CD14-positive monocyte (primary cell): ENCODE data around the gene GPR21. TPM values are rescaled to one million over a fixed set of nuclear protein-coding genes. Genes with fewer than 3 reads are reported as not detected.
A peak's percentile ranks its signal among the peaks of the same experiment; 100 is the strongest.

Source experiments
- DNase-seq, 3 donors: peaks; one replicate each; pipeline ENCODE4 v3.0.0-alpha.2; 2011 to 2022
- H2AFZ ChIP-seq: 2 replicates; pipeline ENCODE4 v1.6.0; 2012; ENCODE audit warnings: mild to moderate bottlenecking, low read depth, low read length, inconsistent platforms; ENCODE audit not compliant: insufficient read depth, poor library complexity, severe bottlenecking
- H3K27ac ChIP-seq, 2 donors: 1 replicate in 1 of 2; 2 replicates in 1 of 2; pipeline ENCODE4 v1.5.1; 2012 to 2013; ENCODE audit warnings: low read length in 2 of 2, control low read depth in 1 of 2, inconsistent platforms in 1 of 2, low read depth in 1 of 2, mild to moderate bottlenecking in 1 of 2
- H3K27me3 ChIP-seq, 2 donors: one replicate each; pipeline versions ENCODE4 v1.6.0 to v1.6.1; 2011 to 2013; ENCODE audit warnings: low read length in 2 of 2; ENCODE audit not compliant: control insufficient read depth in 2 of 2, insufficient read depth in 2 of 2
- H3K36me3 ChIP-seq, 2 donors: replicated peaks in 1 of 2; 1 replicate in 1 of 2; 2 replicates in 1 of 2; pipeline versions ENCODE4 v1.5.1 to v1.6.1; 2012 to 2013; ENCODE audit warnings: low read length in 2 of 2, control low read depth in 1 of 2, inconsistent platforms in 1 of 2, mild to moderate bottlenecking in 1 of 2; ENCODE audit not compliant: insufficient read depth in 2 of 2, control insufficient read depth in 1 of 2
- H3K4me1 ChIP-seq, 2 donors: 1 replicate in 1 of 2; 2 replicates in 1 of 2; pipeline versions ENCODE4 v1.5.1 to v1.6.1; 2012 to 2013; ENCODE audit warnings: low read length in 2 of 2, control low read depth in 1 of 2, inconsistent platforms in 1 of 2, mild to moderate bottlenecking in 1 of 2, moderate library complexity in 1 of 2; ENCODE audit not compliant: insufficient read depth in 2 of 2, control insufficient read depth in 1 of 2
- H3K4me2 ChIP-seq: replicated peaks from 2 replicates; pipeline ENCODE3; 2012; ENCODE audit warnings: low read length, moderate library complexity, mild to moderate bottlenecking; ENCODE audit not compliant: poor library complexity, severe bottlenecking; ENCODE audit errors: extremely low read depth
- H3K4me3 ChIP-seq, 3 experiments: fragments of 200-600 bp in 1 of 3; sonication (generic) in 1 of 3; replicated peaks in 1 of 3; 1 replicate in 2 of 3; 2 replicates in 1 of 3; pipeline ENCODE4 v1.5.1; 2011 to 2013; ENCODE audit warnings: low read length in 3 of 3, mild to moderate bottlenecking in 3 of 3, control low read depth in 2 of 3, low read depth in 2 of 3, inconsistent platforms in 1 of 3, moderate library complexity in 1 of 3
- H3K79me2 ChIP-seq: 2 replicates; pipeline ENCODE4 v1.6.0; 2012; ENCODE audit warnings: mild to moderate bottlenecking, control low read depth, inconsistent platforms, low read length, moderate library complexity; ENCODE audit not compliant: insufficient read depth
- H3K9ac ChIP-seq: 2 replicates; pipeline ENCODE4 v1.6.0; 2017; ENCODE audit warnings: low read length, mild to moderate bottlenecking; ENCODE audit not compliant: insufficient read depth, poor library complexity, severe bottlenecking
- H3K9me3 ChIP-seq, 2 donors: replicated peaks in 1 of 2; 1 replicate in 1 of 2; 2 replicates in 1 of 2; pipeline versions ENCODE4 v1.5.1 to v1.6.1; 2012 to 2013; ENCODE audit warnings: low read length in 2 of 2, control low read depth in 1 of 2; ENCODE audit not compliant: control insufficient read depth in 1 of 2, insufficient read depth in 1 of 2
- H4K20me1 ChIP-seq: 2 replicates; pipeline ENCODE4 v1.6.0; 2012; ENCODE audit warnings: mild to moderate bottlenecking, low read length, control low read depth, moderate library complexity; ENCODE audit not compliant: insufficient read depth
- H3K27ac Mint-ChIP-seq, 7 donors: one replicate each; pipeline ENCODE4 v1.8.0; 2020; ENCODE audit warnings: mild to moderate bottlenecking in 7 of 7, mixed read lengths in 7 of 7, moderate library complexity in 6 of 7, inconsistent platforms in 2 of 7
- H3K27me3 Mint-ChIP-seq, 3 donors: one replicate each; pipeline ENCODE4 v1.8.0; 2021 to 2022; ENCODE audit warnings: low read depth in 3 of 3, mild to moderate bottlenecking in 3 of 3, mixed read lengths in 3 of 3, moderate library complexity in 3 of 3, inconsistent platforms in 1 of 3
- H3K36me3 Mint-ChIP-seq, 2 donors: one replicate each; pipeline ENCODE4 v1.8.0; 2020; ENCODE audit warnings: mixed read lengths in 2 of 2, inconsistent platforms in 1 of 2, mild to moderate bottlenecking in 1 of 2
- H3K4me1 Mint-ChIP-seq: one replicate; pipeline ENCODE4 v1.8.0; 2020; ENCODE audit warnings: mild to moderate bottlenecking, mixed read lengths
- H3K4me3 Mint-ChIP-seq, 2 donors: one replicate each; pipeline ENCODE4 v1.8.0; 2020; ENCODE audit warnings: mild to moderate bottlenecking in 2 of 2, mixed read lengths in 2 of 2, moderate library complexity in 1 of 2
- H3K9me3 Mint-ChIP-seq, 7 donors: one replicate each; pipeline ENCODE4 v1.8.0; 2020 to 2022; ENCODE audit warnings: mixed read lengths in 7 of 7, mild to moderate bottlenecking in 6 of 7, moderate library complexity in 6 of 7, inconsistent platforms in 2 of 7
- WGBS: methylation state at CpG from one replicate; pipeline ENCODE4 v1.1.5; 2013; ENCODE audit warnings: missing lambda C conversion rate; ENCODE audit not compliant: insufficient coverage; 5-methylcytosine and 5-hydroxymethylcytosine counted together
- intact Hi-C, 2 donors: fragments of 100-400 bp; cut with micrococcal nuclease; formaldehyde crosslinking; loops; one replicate each; pipeline versions ENCODE4 v1.15.0 to v1.15.1; 2023
- polyA plus RNA-seq, 3 donors: library from polyadenylated mRNA; depleted of rRNA in 1 of 3; unstranded in 2 of 3; stranded (reverse) in 1 of 3; fragments of 300-500 nt in 2 of 3; fragments of >200 nt in 1 of 3; fragmentation: Illumina TruSeq in 2 of 3; gene quantifications; 1 replicate in 2 of 3; 2 replicates in 1 of 3; pipeline ENCODE4 v1.2.3, GENCODE V29; 2012 to 2021
- TF ChIP-seq, protein P1 (sequence below): fragments of 200-600 bp; IDR thresholded peaks from one replicate; pipeline ENCODE4 v1.8.0; 2022; ENCODE audit warnings: antibody characterized with exemption, mild to moderate bottlenecking

The GPR21 gene
- polyA plus RNA-seq, 3 donors, result 0.39 TPM; not detected in 2

DNA sequence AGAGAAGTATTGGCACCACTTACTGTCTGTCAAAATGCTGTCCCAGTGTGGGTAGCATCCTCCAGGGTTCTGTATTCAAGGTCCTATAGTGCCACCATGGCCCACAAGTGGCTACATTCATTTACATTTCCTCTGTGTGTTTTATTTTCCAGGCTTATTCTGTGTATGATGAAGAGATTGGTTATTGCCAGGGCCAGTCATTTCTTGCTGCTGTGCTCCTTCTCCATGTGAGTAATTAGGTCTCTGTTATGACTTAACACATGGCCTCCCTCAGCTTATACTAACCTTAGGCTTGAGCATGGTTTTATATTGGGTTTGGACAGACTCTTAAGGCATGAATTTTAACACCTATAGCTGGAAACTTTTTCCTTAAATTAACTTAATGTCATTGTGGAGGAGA, 36.7 kb downstream of the GPR21 start:
- H3K4me1 Mint-ChIP-seq, result no peaks in the 10 kb centered on the region
- TF ChIP-seq, protein P1, sequence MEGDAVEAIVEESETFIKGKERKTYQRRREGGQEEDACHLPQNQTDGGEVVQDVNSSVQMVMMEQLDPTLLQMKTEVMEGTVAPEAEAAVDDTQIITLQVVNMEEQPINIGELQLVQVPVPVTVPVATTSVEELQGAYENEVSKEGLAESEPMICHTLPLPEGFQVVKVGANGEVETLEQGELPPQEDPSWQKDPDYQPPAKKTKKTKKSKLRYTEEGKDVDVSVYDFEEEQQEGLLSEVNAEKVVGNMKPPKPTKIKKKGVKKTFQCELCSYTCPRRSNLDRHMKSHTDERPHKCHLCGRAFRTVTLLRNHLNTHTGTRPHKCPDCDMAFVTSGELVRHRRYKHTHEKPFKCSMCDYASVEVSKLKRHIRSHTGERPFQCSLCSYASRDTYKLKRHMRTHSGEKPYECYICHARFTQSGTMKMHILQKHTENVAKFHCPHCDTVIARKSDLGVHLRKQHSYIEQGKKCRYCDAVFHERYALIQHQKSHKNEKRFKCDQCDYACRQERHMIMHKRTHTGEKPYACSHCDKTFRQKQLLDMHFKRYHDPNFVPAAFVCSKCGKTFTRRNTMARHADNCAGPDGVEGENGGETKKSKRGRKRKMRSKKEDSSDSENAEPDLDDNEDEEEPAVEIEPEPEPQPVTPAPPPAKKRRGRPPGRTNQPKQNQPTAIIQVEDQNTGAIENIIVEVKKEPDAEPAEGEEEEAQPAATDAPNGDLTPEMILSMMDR, result no peak
- H4K20me1 ChIP-seq, result no peaks in the 10 kb centered on the region
- H3K79me2 ChIP-seq, result no peaks in the 10 kb centered on the region
- H3K9me3 Mint-ChIP-seq, result no peaks in the 10 kb centered on the region
- DNase-seq, result no peak
- H3K9me3 ChIP-seq, result no peaks in the 10 kb centered on the region
- no peak overlapping the region for H3K4me2 ChIP-seq
- H3K27me3 Mint-ChIP-seq, result no peaks in the 10 kb centered on the region
- no peak overlapping the region for H3K27ac ChIP-seq
- H3K4me3 Mint-ChIP-seq, result no peak overlapping the region
- H3K36me3 Mint-ChIP-seq, result peaks cover 74 to 85% of the 10 kb centered on the region in 2 donors
- no peak overlapping the region for H2AFZ ChIP-seq
- no peak overlapping the region for H3K9ac ChIP-seq
- intact Hi-C loops, result no loop called here
- H3K36me3 ChIP-seq, result peaks cover 78 to 98% of the 10 kb centered on the region in 2 donors
- H3K4me1 ChIP-seq, result no peaks in the 10 kb centered on the region
- H3K27ac Mint-ChIP-seq, result no peak overlapping the region
- H3K27me3 ChIP-seq, result no peaks in the 10 kb centered on the region
- no peak overlapping the region for H3K4me3 ChIP-seq

DNA sequence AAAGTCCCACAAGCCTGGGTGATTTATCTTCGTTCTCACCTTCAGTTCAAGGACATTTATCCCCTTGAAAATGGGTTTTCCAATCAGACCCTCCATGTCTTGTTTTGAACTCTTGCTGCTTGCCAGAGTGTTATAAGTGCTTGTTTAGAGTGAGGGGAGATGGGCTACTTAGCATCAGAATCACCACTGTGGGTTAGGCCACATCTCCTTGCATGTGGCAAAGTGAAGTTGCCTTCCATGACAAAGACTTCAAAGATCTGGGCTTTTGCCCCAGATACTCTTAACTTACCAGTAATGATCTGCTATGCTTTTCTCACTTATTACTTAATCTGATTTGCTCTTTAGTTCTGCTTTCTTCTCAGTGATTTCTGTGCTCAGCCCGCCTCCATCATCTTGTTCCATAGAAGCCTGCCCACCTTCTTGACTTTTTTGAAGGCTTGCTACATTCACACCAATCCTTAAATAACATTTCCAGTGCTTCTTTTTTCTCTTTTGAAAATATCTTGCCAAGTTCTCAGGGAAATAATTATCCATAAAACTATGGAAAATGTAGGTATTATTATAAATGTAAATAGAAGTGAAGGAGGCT, 39.0 kb downstream of the GPR21 start:
- H3K27ac ChIP-seq, result no peak overlapping the region
- H3K27ac Mint-ChIP-seq, result peak overlapping the region in 2 of 7 donors; percentile 6 to 41
- 100% methylated on average over 1 of the region's 2 CpGs for WGBS
- no peaks in the 10 kb centered on the region for H3K4me1 ChIP-seq
- no peak for DNase-seq
- no peaks in the 10 kb centered on the region for H3K9me3 Mint-ChIP-seq
- no peaks in the 10 kb centered on the region for H4K20me1 ChIP-seq
- no peaks in the 10 kb centered on the region for H3K4me1 Mint-ChIP-seq
- H3K27me3 Mint-ChIP-seq, result no peaks in the 10 kb centered on the region
- H3K4me2 ChIP-seq, result no peak overlapping the region
- peaks cover 67 to 97% of the 10 kb centered on the region in 2 donors for H3K36me3 ChIP-seq
- H3K4me3 Mint-ChIP-seq, result no peak overlapping the region
- no peak overlapping the region for H2AFZ ChIP-seq
- no peaks in the 10 kb centered on the region for H3K79me2 ChIP-seq
- intact Hi-C loops, result no loop called here
- H3K27me3 ChIP-seq, result no peaks in the 10 kb centered on the region
- no peaks in the 10 kb centered on the region for H3K9me3 ChIP-seq
- peaks cover 62 to 77% of the 10 kb centered on the region in 2 donors for H3K36me3 Mint-ChIP-seq
- H3K4me3 ChIP-seq, result no peak overlapping the region
- TF ChIP-seq, protein P1, result no peak
- H3K9ac ChIP-seq, result no peak overlapping the region
